ENCODE data around the gene HMOX2. TPM values are rescaled to one million over a fixed set of nuclear protein-coding genes. Genes with fewer than 3 reads are reported as not detected.

HMOX2 gene
- total and polyA plus RNA-seq, 2 of the 13 experiments (the other 11 are each of a cell fraction or from before 2014, with no cell fraction given) = 60.3 to 70.4 TPM

- no peak; the same call in 1 of the 2 replicates for TF ChIP-seq PAXIP1 (CRISPR knock-in tag; conservative IDR thresholded peaks at IDR 0.05)
- no peak for TF ChIP-seq ZNF761 (CRISPR knock-in tag; conservative IDR thresholded peaks at IDR 0.05)
- TF ChIP-seq ZNF205 (CRISPR knock-in tag; IDR thresholded peaks at IDR 0.05) = no peak
- peak; percentile 28; the same call in 1 of the 2 replicates for TF ChIP-seq ARID5B (CRISPR knock-in tag; IDR thresholded peaks at IDR 0.05)
- no peak for TF ChIP-seq ZNF790 (CRISPR knock-in tag; IDR thresholded peaks at IDR 0.05; ENCODE audit: borderline replicate concordance)
- TF ChIP-seq ZNF570 (CRISPR knock-in tag; IDR thresholded peaks at IDR 0.05; ENCODE audit: borderline replicate concordance) = no peak
- TF ChIP-seq HNF1B (CRISPR knock-in tag; IDR thresholded peaks at IDR 0.05) = no peak
- TF ChIP-seq ZUFSP (CRISPR knock-in tag; IDR thresholded peaks at IDR 0.05; ENCODE audit: borderline replicate concordance) = no peak
- no peak for TF ChIP-seq GATA4 (IDR thresholded peaks at IDR 0.05; ENCODE audit: borderline replicate concordance, low read depth)
- TF ChIP-seq ZNF280D (CRISPR knock-in tag; IDR thresholded peaks at IDR 0.05) = no peak
- TF ChIP-seq SKI (IDR thresholded peaks at IDR 0.05; ENCODE audit: partially characterized antibody) = no peak
- TF ChIP-seq ZNF773 (CRISPR knock-in tag; IDR thresholded peaks at IDR 0.05; ENCODE audit: borderline replicate concordance) = no peak
- TF ChIP-seq ZNF256 (CRISPR knock-in tag; conservative IDR thresholded peaks at IDR 0.05) = no peak
- TF ChIP-seq ZNF160 (CRISPR knock-in tag; IDR thresholded peaks at IDR 0.05) = no peak
- no peak for TF ChIP-seq ZNF576 (CRISPR knock-in tag; IDR thresholded peaks at IDR 0.05)
These were observed 3.3 kb upstream of the HMOX2 start (continued) for GRCh38 chr16:4472880-4473279.
